ENCODE measurements around the gene THTPA.

The THTPA gene

DNA sequence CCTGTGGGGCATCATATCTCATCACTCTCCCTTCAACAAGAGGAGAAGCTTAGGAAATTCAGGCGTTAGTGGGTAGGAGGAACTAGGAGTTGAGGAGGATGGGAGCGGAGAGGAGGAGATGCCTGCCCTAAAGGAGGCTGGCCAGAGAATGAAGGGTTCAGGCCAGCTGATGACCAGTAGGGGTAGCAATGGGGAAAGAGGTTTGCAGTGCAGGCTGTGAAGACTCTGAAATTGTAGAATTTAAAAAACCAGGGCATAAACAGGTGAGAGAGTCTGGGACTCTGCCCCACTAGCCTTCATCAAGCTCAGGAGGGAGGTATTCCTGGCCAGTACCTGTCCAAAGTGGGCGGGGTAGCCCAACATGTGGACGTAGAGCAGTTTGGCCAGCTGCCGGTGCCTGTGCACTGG is 10.7 kb downstream of the THTPA start:
- peak in 3 of 51 donors; percentile 32 to 65 (median 65) for DNase-seq

DNA sequence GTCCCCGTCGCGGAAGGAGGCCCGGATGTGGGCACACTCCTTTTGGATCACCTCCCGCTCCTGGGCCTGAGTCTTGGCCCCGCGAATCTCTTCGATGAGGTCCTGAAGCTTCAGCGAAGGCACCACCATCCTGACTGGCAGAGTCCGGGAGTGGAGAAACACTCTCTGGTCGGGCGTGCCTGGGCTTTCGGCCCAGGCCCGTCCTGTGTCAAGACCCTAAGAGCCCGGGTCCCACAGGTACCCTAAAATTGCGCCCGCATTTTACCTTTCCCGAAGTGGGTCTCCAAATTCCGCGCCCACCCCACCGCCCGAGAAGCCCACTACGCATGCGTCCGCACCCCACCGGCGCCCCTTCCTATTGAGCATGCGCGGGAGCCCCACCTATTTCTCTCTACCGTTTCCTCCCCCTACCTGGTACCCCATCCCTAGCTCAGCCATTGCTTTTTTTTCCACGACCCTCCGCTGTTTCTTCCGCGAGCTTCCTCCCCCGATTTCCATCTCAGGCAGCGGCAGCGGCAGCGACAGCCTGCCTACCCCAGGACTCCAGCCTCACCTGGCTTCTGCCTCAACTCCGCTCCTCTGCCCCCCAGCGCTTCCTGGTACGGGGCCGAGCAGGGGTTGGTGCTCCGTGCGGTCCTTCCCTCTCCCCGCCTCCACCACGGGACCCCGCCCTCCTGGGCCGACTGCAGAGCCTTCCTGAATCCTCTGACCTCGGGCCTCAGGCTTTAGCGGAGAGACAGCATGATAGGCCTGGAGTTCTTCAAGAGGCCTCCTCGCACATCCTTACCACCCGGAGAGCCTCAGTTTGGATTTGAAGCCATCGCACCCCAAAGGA is 11.3 kb downstream of the THTPA start, which contains the start of gene AP1G2:
Gene AP1G2 (minus strand): TSS at position 606 of the 835 bp plus-strand sequence. CDS start 477 bp downstream, at position 129.
- peak in 47 of 51 donors; percentile 19 to 86 (median 65) for DNase-seq

DNA sequence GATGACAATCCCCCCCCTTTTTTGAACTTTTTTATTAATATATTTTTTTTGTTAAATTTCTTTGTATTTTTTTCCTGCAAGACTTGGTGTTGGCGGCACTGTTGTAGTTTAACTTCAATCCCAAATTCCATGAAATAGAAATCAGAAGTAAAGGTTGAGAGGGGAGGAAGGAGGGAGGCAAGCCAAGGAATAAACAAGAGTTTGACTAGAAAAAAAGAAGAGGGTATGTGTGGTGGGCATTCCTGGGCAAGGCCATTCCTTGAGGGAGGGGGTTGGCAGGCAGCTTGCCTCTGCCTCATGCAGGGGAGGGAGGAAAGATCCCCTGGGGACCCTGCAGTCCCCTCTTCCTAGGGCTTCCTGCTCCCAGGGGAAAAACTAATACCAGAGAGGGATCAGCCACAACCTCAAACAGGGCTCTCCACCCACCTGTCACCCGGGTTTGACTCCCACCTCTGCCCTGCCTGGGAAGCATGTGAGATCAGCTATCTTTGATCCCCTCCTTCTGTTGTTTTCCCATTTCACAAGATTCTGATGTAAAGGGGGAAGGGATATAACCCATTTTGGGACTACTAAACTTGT is 12.0 kb downstream of the THTPA start:
- peak in 1 of 51 donors; percentile 50 for DNase-seq

DNA sequence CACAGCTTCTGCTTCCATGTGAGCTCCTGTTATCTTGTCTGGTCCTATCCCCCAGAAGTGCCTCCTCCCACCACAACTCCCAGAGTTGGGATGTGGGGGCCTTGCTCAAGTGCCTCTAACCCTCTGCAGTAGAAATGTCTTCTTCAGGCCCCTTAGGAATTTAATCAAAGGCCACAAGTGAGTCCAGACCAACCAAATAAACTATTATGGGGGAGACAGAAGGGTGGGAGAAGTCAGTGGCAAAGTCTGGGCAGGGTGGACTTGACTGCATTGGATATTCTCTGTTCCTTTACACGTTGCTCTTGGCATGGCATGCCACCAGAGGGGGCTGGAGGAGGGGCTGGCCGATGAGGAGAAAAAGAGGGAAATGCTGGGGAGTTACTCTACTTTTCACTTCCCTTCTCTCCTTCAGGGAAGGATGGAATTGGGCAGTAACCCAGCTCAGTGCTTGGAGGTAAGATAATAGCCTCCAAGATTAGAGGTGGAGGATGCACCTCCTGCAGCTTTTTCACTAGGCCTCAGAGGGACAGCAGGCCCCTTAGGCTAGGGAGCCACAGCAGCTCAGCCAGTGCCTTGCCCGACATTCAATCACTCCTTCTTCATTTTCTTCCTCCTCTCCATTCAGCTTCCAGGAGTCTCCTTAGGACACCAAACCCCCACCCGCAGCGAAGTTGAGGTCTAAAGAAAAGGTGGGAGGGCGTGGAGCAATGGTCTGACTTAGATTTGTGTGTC is 12.7 kb downstream of the THTPA start:
- peak in 4 of 51 donors; percentile 10 to 50 (median 26) for DNase-seq

GRCh38 chr14:23569443-23570151 is 13.5 kb downstream of the THTPA start:
- DNase-seq = peak in 34 of 51 donors; percentile 9 to 77 (median 45)

DNA sequence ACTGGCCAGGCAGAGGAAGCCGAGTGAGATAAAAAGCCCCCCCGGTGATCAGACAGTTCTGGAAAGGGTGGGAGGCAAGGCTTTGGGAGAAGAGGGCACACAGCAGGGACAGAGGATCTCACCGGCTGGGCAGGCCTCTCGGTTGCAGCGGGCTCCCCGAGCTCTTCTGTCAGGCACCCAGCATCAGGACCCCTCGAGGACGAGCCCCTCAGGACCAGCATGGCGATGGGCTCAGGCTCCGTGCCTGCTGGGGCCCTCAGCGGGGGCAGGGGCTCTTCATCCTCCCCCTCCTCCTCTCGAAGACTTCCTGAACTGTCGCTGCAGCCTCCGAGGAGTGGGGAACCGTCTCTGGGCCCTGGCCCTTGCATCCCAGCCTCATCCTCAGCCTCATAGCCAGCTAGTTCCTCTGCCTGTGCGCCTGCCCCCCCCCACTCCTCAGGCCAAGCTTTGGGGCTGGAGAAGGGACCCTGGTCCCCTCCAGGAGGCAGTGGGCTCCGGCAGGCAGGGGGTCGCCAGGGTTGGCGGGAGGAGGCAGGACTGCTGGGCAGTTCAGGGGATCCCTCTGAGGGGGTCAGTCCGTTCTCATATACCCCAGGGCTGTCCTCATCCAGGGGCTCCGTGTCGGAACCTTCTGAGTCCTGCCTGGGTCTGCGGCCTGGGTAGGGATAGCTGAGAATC is 14.9 kb downstream of the THTPA start:
- DNase-seq = no peak

GRCh38 chr14:23571701-23572523 is 15.8 kb downstream of the THTPA start:
- no peak for DNase-seq

- no peak for DNase-seq
These were observed 16.4 kb downstream of the THTPA start for GRCh38 chr14:23572524-23572828.

- peak in 1 of 51 donors; percentile 23 for DNase-seq
These were observed 16.8 kb downstream of the THTPA start for GRCh38 chr14:23572836-23573235.

GRCh38 chr14:23573384-23574015 is 17.4 kb downstream of the THTPA start:
- DNase-seq = peak in 21 of 51 donors; percentile 2 to 70 (median 34)

- peak in 9 of 51 donors; percentile 13 to 61 (median 28) for DNase-seq
These were observed 21.1 kb downstream of the THTPA start for GRCh38 chr14:23577004-23577681.

DNA sequence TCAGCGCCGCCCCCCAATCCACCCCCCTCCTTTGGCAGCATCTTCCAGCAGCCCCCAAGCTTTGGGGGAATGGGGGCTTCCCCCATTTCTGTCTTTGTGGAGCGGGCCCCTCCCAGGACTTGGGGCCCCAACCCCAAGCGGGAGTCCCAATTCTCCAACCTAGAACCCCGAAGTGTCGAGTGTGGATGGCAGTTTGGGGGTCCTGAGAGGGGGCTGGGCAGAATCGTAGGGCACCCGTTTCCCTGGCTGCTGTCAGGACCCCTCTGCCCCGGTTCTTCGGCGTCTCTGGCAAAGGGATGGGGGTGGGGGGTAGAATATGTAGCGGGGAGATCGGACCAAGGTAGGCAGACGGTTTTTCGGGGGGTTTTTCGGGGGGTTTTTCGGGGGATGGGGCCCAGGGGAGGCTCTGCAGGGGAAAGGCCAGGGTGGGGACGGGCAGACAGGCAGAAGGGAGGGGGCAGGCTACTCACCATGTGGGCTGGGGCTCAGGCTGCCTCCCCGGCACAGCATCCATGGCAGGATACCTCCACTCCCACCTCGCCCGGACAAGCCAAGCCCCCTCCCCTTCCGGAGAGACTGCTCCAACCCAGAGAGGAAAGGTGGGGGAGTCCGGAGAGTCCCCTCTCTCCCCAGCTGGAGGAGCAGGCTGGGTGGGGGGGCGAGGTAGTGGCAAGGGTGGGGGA is 21.8 kb downstream of the THTPA start:
- peak in 1 of 51 donors; percentile 48 for DNase-seq

DNA sequence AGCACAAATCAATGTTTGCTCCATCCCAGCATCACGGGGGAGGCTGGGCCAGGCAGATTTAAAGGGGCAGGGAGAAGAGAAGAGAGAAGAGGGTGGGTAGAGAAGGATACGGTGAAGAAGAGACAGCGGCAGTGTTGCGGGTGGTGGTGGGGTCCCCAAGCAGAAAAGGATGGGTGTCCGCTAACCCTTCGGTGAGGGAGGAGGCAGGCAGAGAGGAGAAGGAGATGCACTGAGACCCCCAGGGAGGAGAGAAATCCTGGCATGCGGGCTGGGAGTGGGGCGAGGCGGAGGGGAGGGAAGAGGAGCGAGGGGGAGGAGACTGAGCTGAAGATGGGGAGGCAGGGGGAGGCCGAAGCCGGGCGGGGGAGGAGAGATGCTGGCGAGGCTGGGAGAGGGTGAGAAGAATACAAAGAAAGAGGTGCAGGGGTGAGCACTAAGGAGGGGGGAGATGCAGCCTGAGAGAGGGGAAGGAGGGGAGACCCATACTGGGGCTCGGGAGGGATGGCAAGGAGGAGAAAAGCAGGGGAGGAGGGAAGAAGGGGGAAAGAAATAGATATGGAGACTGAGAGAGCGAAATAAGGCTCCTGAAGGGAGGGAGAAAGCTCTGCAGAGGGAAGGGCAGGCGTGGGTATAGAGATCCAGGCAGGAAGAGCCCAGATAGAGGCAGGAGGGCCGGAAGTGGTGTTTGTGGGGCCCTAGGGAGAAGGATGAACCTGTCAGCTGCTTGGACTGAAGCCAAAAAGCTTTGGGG is 22.7 kb downstream of the THTPA start, which contains the start of gene JPH4:
Gene JPH4 (minus strand): TSS at position 231 of the 751 bp plus-strand sequence. CDS start 1,337 bp downstream, outside the sequence.
- DNase-seq = peak in 26 of 51 donors; percentile 17 to 78 (median 45)

- DNase-seq = no peak
These were observed 23.2 kb downstream of the THTPA start for GRCh38 chr14:23579311-23579630.

DNA sequence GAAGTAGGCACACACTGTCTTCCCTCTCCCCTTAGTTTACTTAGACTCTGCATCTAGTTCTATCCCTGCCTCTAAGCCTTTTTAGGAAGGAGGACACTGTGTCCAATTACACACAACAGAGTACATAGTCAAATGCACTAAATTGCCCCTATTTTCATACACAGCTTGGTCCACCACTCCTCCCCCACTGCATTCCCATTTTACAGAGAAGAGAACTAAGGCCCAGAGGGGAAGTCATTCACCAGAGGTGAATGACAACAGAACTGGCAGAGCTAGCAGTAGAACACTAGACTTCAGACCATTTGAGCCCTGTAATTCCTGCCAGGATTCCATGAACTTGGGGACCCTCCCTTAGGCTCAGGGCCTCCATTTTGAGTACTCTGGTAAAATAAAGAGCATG is 23.7 kb downstream of the THTPA start:
- DNase-seq = no peak

- DNase-seq = no peak
These were observed 24.3 kb downstream of the THTPA start for GRCh38 chr14:23580152-23580926.

- no peak for DNase-seq
These were observed 24.8 kb downstream of the THTPA start for GRCh38 chr14:23580948-23581281.

All from hypothalamus (tissue), 51 donors.